PC-9 (cell line): ENCODE data around the gene GBGT1.
"Not testable (repeated sequence)": the region's sequence is repeated elsewhere in the genome, so short reads cannot be mapped to it uniquely, and the experiment has no call there.

Experiments
- EZH2 ChIP-seq: fragments of 200-600 bp; sonication (generic); IDR thresholded peaks from 2 replicates; pipeline ENCODE4 v1.8.0; 2017; ENCODE audit warnings: antibody characterized with exemption, low read depth
- TF ChIP-seq, protein P1 (sequence below): fragments of 200-600 bp; sonication (generic); conservative IDR thresholded peaks from 2 replicates; pipeline ENCODE4 v1.6.1; 2017; ENCODE audit warnings: mixed run types, antibody characterized with exemption, mild to moderate bottlenecking, moderate library complexity

DNA sequence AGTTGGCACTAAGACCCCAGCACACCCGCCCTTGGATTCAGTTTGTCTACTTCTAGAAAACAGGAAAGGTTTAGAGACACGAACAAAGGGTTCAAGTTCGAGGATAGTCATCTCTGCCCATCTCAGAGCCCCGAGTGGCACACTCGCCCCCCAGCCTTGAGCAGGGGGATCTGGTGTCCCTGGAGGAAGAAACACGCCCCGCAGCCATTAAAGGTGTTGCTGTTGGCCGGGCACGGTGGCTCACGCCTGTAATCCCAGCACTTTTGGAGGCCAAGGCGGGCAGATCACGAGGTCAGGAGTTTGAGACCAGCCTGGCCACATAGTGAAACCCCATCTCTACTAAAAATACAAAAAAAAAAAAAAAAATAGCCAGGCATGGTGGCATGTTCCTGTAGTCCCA lies 6.0 kb upstream of the GBGT1 start:
- TF ChIP-seq, protein P1, sequence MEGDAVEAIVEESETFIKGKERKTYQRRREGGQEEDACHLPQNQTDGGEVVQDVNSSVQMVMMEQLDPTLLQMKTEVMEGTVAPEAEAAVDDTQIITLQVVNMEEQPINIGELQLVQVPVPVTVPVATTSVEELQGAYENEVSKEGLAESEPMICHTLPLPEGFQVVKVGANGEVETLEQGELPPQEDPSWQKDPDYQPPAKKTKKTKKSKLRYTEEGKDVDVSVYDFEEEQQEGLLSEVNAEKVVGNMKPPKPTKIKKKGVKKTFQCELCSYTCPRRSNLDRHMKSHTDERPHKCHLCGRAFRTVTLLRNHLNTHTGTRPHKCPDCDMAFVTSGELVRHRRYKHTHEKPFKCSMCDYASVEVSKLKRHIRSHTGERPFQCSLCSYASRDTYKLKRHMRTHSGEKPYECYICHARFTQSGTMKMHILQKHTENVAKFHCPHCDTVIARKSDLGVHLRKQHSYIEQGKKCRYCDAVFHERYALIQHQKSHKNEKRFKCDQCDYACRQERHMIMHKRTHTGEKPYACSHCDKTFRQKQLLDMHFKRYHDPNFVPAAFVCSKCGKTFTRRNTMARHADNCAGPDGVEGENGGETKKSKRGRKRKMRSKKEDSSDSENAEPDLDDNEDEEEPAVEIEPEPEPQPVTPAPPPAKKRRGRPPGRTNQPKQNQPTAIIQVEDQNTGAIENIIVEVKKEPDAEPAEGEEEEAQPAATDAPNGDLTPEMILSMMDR, result not testable (repeated sequence)
- TF ChIP-seq EZH2, result not testable (repeated sequence)
